ENCODE results near the gene PARK7. TPM values are rescaled to one million over a fixed set of nuclear protein-coding genes. Genes with fewer than 3 reads are reported as not detected.

Gene PARK7
- total and polyA plus RNA-seq, 11 donors = 275 to 550 (median 345) TPM

DNA sequence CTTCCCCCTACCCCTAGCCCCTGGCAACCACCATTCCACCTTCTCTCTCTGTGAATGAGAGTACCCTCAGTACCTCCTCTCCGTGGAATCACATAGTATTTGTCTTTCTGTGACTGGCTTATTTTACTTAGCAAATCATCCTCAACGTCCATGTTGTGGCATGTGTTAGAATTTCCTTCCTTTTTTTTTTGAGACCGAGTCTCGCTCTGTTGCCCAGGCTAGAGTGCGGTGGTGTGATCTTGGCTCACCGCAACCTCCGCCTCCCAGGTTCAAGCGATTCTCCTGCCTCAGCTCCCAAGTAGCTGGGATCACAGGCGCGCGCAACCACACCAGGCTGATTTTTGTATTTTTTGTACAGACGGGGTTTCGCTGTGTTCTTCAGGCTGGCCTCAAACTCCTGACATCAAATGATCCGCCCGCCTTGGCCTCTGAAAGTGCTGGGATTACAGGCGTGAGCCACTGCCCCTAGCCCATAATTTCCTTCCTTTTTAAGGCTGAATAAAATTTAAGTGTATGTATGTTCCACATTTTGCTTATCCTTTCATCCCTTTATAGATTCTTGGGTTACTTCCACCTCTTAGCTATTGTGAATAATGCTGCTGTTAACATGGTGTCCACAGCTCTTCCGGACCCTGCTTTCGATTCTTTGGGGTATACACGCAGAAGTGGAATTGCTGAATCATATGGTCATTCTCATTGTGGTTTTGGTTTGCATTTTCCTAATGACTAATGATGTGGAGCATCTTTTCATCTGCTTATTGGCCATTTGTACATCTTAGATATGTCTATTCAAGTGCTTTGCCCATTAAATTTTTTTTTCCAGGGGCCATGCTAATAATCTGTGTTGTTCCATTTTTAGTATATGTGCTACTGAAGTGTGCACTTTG is 32.3 kb downstream of the PARK7 start:
- ATAC-seq = no peak
- Histone ChIP-seq H3K36me3 (no peaks in the 10 kb centered on the region), H3K27ac (no peak overlapping the region), H3K9me3 (no peaks in the 10 kb centered on the region), H3K27me3 (no peaks in the 10 kb centered on the region), H3K4me1 (peaks cover 0 to 4% (median 0%) of the 10 kb centered on the region in 12 donors), H3K4me3 (no peak overlapping the region)
- intact Hi-C loops (cut with DNase I) = no loop called here
- TF ChIP-seq POLR2A (IDR thresholded peaks at IDR 0.05) = no peak
- TF ChIP-seq, protein P1, sequence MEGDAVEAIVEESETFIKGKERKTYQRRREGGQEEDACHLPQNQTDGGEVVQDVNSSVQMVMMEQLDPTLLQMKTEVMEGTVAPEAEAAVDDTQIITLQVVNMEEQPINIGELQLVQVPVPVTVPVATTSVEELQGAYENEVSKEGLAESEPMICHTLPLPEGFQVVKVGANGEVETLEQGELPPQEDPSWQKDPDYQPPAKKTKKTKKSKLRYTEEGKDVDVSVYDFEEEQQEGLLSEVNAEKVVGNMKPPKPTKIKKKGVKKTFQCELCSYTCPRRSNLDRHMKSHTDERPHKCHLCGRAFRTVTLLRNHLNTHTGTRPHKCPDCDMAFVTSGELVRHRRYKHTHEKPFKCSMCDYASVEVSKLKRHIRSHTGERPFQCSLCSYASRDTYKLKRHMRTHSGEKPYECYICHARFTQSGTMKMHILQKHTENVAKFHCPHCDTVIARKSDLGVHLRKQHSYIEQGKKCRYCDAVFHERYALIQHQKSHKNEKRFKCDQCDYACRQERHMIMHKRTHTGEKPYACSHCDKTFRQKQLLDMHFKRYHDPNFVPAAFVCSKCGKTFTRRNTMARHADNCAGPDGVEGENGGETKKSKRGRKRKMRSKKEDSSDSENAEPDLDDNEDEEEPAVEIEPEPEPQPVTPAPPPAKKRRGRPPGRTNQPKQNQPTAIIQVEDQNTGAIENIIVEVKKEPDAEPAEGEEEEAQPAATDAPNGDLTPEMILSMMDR (IDR thresholded peaks at IDR 0.05) = no peak
- WGBS, 4 donors = 91 to 93% (median 92%) methylated on average over 19 of the region's 19 CpGs
- no peak for DNase-seq

DNA sequence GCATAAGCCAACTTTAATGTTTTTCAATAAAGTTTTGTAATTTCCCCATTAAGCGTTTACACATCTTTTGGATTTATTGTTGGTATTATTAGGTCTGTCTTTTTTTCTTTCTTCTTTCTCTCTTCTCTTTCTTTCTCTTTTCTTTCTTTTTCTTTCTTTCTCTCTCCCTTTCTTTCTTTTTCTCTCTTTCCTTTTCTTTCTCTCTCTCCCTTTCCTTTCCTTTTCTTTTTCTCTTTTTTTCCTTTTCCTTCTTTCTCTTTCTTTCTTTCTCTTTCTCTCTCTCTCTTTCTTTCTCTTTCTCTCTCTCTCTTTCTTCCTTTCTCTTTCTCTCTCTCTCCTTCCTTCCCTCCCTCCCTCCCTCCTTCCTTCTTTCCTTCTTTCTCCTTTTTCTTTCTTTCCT is 33.3 kb downstream of the PARK7 start:
- H3K9me3 ChIP-seq = no peaks in the 10 kb centered on the region
- H3K27me3 ChIP-seq = no peaks in the 10 kb centered on the region
- no peak overlapping the region for H3K4me3 ChIP-seq
- 93 to 100% (median 95%) methylated on average over 1 of the region's 1 CpG for WGBS, 4 donors
- intact Hi-C loops (cut with DNase I) = no loop called here
- peaks cover 0 to 1% (median 0%) of the 10 kb centered on the region in 12 donors for H3K4me1 ChIP-seq
- no peak overlapping the region for H3K27ac ChIP-seq
- no peaks in the 10 kb centered on the region for H3K36me3 ChIP-seq
- ATAC-seq = no peak
- no peak for DNase-seq
- TF ChIP-seq, protein P1 (IDR thresholded peaks at IDR 0.05) = no peak
- TF ChIP-seq POLR2A (IDR thresholded peaks at IDR 0.05) = no peak

DNA sequence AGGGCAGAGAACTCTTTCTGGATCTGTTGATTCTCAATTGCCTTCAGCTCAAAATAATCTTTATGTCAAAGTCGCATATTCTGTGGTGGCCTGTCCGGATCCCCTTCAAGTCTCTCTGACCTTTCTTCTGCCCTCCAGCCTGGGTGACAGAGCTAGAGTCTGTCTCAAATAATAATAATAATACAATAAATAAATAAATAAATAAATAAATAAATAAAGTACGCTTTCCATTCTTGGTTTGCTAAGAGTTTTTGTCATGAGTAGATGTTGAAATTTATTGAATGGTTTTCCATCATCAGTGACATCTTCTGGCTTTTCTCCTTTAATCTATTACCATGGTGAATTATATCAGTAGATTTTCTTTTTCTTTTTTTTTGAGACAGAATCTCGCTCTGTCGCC is 33.9 kb downstream of the PARK7 start:
- 97 to 99% (median 97%) methylated on average over 5 of the region's 5 CpGs for WGBS, 4 donors
- TF ChIP-seq, protein P1 (IDR thresholded peaks at IDR 0.05) = no peak
- TF ChIP-seq POLR2A (IDR thresholded peaks at IDR 0.05) = no peak
- no peak overlapping the region for H3K4me3 ChIP-seq
- no peak overlapping the region for H3K27ac ChIP-seq
- no peak for ATAC-seq
- intact Hi-C loops (cut with DNase I) = no loop called here
- H3K36me3 ChIP-seq = no peaks in the 10 kb centered on the region
- no peaks in the 10 kb centered on the region for H3K4me1 ChIP-seq
- no peak for DNase-seq
- H3K9me3 ChIP-seq = no peaks in the 10 kb centered on the region
- no peaks in the 10 kb centered on the region for H3K27me3 ChIP-seq

DNA sequence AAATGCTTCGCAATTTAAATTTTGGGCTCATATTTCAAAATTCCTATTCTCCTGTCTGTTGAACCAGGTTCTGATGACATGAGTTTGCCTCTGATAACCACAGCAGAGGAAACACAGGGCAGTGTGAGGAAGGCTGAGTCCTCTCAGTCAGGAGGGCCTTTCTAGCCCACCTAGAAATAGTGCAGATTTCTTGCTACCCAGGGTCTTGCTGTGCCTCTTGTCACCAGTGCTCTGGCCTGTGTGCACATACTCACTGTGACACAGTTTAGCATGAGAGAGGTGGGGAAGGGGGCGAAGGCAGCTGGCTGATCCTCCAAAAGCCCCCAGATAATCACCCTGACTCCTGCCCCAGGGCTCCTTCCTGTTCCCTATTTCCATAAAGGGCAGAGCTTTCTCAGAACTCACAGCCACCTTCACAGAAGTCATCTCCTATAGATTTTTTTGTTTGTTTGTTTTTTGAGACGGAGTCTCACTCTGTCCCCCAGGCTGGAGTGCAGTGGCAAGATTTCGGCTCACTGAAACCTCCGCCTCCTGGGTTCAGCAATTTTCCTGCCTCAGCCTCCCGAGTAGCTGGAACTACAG is 40.9 kb downstream of the PARK7 start:
- no peak for ATAC-seq
- no peak overlapping the region for H3K4me3 ChIP-seq
- no peaks in the 10 kb centered on the region for H3K9me3 ChIP-seq
- no peak for DNase-seq
- peaks cover 5 to 27% (median 20%) of the 10 kb centered on the region in 12 donors for H3K4me1 ChIP-seq
- TF ChIP-seq POLR2A (IDR thresholded peaks at IDR 0.05) = no peak
- TF ChIP-seq, protein P1 (IDR thresholded peaks at IDR 0.05) = no peak
- intact Hi-C loops (cut with DNase I) = no loop called here
- no peaks in the 10 kb centered on the region for H3K27me3 ChIP-seq
- peak overlapping the region in 1 of 12 donors; percentile 37 for H3K27ac ChIP-seq
- H3K36me3 ChIP-seq = no peaks in the 10 kb centered on the region
- WGBS, 4 donors = 88 to 100% (median 98%) methylated on average over 6 of the region's 6 CpGs

Data from heart left ventricle (tissue), 16 donors.